AG10803 (cell line): Measurements from ENCODE around the gene TMEM132C.

ENCODE experiments used
- DNase-seq: peaks from one replicate; pipeline ENCODE4 v3.0.0; 2010; ENCODE audit warnings: low read depth
- H3K4me3 ChIP-seq: 2 replicates; pipeline ENCODE4 v1.5.1; 2011; ENCODE audit warnings: mild to moderate bottlenecking, low read length, control low read depth
- CTCF ChIP-seq: conservative IDR thresholded peaks from 2 replicates; pipeline ENCODE4 v1.5.1; 2011; ENCODE audit warnings: mild to moderate bottlenecking, low read length, control low read depth, inconsistent platforms

Gene TMEM132C

GRCh38 chr12:128543460-128543859, 276.5 kb downstream of the TMEM132C start:
- no peak for TF ChIP-seq CTCF
- no peak for DNase-seq
- H3K4me3 ChIP-seq, result no peak overlapping the region

DNA sequence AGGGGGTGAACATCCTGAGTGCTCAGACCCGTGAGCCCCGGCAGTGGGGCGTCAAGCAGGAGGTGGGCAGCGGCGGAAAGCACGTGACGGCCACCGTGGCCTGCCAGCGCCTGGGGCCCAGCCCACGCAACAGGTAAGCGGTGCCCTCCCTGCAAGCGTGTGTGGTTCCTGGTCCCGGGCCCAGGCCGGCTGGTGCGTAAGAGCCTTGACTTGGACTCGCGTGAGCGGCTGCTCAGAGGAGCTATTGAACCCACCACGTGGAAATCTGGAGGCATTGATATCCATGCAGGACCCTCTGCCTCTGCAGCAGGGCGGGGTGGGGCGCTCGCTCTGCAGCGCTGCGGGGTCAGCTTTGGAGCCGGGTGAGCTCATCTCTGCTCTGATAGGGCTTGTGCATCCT, 277.0 kb downstream of the TMEM132C start:
- TF ChIP-seq CTCF, result no peak
- DNase-seq, result no peak
- no peak overlapping the region for H3K4me3 ChIP-seq

GRCh38 chr12:128548949-128549348, 282.0 kb downstream of the TMEM132C start:
- no peak for TF ChIP-seq CTCF
- H3K4me3 ChIP-seq, result no peak overlapping the region
- DNase-seq, result no peak

- no peak overlapping the region for H3K4me3 ChIP-seq
- no peak for DNase-seq
Observed at GRCh38 chr12:128549601-128550218, 282.7 kb downstream of the TMEM132C start.

DNA sequence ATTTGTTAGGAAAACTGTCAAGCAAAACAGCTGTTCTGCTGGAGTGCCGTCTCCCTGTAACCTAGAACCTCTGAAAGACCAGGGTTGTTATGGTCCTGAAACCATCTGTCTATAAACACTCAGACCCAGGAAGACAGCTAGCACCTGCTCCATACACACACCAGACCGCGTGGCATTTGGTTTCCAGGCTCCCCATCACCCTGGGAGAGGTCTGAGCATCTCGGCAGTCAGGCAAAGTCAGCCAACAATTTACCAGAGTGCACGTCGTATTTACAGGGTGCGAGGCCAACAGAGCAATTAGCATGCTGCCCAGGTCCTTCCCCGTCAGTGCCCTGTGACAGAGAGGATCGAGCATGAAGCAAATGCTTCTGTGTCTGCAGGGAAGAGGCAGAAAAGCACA, 284.3 kb downstream of the TMEM132C start:
- no peak for TF ChIP-seq CTCF
- H3K4me3 ChIP-seq, result no peak overlapping the region
- DNase-seq, result no peak

More at GRCh38 chr12:128549601-128550218, 282.7 kb downstream of the TMEM132C start:
- TF ChIP-seq CTCF, result no peak

- no peak for DNase-seq
- no peak for TF ChIP-seq CTCF
- no peak overlapping the region for H3K4me3 ChIP-seq
Observed at GRCh38 chr12:128554546-128555304, 287.8 kb downstream of the TMEM132C start.

DNA sequence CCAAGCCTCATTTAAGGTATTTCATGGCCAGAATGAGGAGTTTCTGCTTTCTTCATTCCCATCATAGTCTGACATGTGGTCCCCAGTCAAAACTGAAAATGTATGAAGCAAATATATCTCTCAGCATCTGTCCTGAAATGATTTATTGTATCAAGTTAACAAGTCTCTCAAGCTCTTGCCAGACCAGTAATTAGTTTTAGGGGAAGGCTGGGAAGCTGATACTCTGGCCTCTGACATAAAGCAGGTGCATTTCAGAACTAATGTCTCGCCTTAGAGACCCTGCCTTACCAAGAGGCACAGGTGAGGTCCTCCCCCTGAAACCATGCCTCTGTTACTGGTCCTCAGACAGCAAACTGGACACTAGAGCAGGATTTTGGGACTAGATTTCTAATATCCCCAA, 290.3 kb downstream of the TMEM132C start:
- no peak for TF ChIP-seq CTCF
- no peak overlapping the region for H3K4me3 ChIP-seq
- no peak for DNase-seq
